CD4-positive, alpha-beta T cell (primary cell): Measurements from ENCODE around the gene KIF22. TPM values are rescaled to one million over a fixed set of nuclear protein-coding genes. Genes with fewer than 3 reads are reported as not detected.
"Not testable (repeated sequence)": the region's sequence is repeated elsewhere in the genome, so short reads cannot be mapped to it uniquely, and the experiment has no call there.

ENCODE experiments used
- ATAC-seq: fragments of 200-7000 bp; cut with Tn5 transposase; one replicate; pipeline ENCODE4 v1.10.0; 2022; ENCODE audit warnings: mild to moderate bottlenecking; ENCODE audit not compliant: poor library complexity
- CTCF ChIA-PET: fragments of 350-600 bp; sonication (Branson Sonifier 250); formaldehyde crosslinking; loops from one replicate; lab custom pipeline; 2021; ENCODE audit warnings: antibody characterized with exemption, inconsistent platforms; lab: Charles Lee
- POLR2A ChIA-PET: fragments of 350-600 bp; sonication (Branson Sonifier 250); formaldehyde crosslinking; loops from one replicate; lab custom pipeline; 2021; ENCODE audit warnings: antibody characterized with exemption, inconsistent platforms; lab: Charles Lee
- DNase-seq, 14 experiments: peaks; one replicate each; pipeline ENCODE4 v3.0.0-alpha.2; 2013 to 2020; ENCODE audit warnings: mixed read lengths in 2 of 14
- H3K27ac ChIP-seq, 2 donors: one replicate each; pipeline versions ENCODE4 v1.5.1 to v1.7.0; 2013; ENCODE audit warnings: low read length in 2 of 2, low read depth in 1 of 2, mild to moderate bottlenecking in 1 of 2
- H3K27me3 ChIP-seq, 2 experiments: 1 replicate in 1 of 2; 2 replicates in 1 of 2; pipeline versions ENCODE4 v1.6.1 to v1.7.0; 2013; ENCODE audit warnings: low read length in 2 of 2, control low read depth in 1 of 2, mild to moderate bottlenecking in 1 of 2, moderate library complexity in 1 of 2; ENCODE audit not compliant: insufficient read depth in 2 of 2, control insufficient read depth in 1 of 2
- H3K36me3 ChIP-seq: one replicate; pipeline ENCODE4 v1.6.1; 2013; ENCODE audit warnings: low read length, control low read depth; ENCODE audit not compliant: insufficient read depth
- H3K4me1 ChIP-seq: one replicate; pipeline ENCODE4 v1.6.1; 2013; ENCODE audit warnings: low read length, control low read depth; ENCODE audit not compliant: insufficient read depth
- H3K4me3 ChIP-seq: one replicate; pipeline ENCODE4 v1.5.1; 2013; ENCODE audit warnings: mild to moderate bottlenecking, low read length, moderate library complexity
- H3K9me3 ChIP-seq, 2 experiments: 1 replicate in 1 of 2; 2 replicates in 1 of 2; pipeline versions ENCODE4 v1.6.1 to v1.7.0; 2013; ENCODE audit warnings: low read length in 2 of 2, mild to moderate bottlenecking in 2 of 2, control low read depth in 1 of 2, moderate library complexity in 1 of 2; ENCODE audit not compliant: control insufficient read depth in 1 of 2, insufficient read depth in 1 of 2
- H3K27ac Mint-ChIP-seq: one replicate; pipeline ENCODE4 v1.8.0; 2020; ENCODE audit warnings: mixed read lengths
- H3K27me3 Mint-ChIP-seq: one replicate; pipeline ENCODE4 v1.8.0; 2021; ENCODE audit warnings: mixed read lengths
- H3K36me3 Mint-ChIP-seq: one replicate; pipeline ENCODE4 v1.8.0; 2021; ENCODE audit warnings: low read depth, mixed read lengths
- H3K4me1 Mint-ChIP-seq: one replicate; pipeline ENCODE4 v1.8.0; 2021; ENCODE audit warnings: low read depth, mixed read lengths
- H3K4me3 Mint-ChIP-seq: one replicate; pipeline ENCODE4 v1.8.0; 2020; ENCODE audit warnings: mild to moderate bottlenecking, mixed read lengths
- H3K9me3 Mint-ChIP-seq: one replicate; pipeline ENCODE4 v1.8.0; 2020; ENCODE audit warnings: mixed read lengths
- CTCF ChIP-seq: fragments of 200-600 bp; IDR thresholded peaks from one replicate; pipeline ENCODE4 v1.8.0; 2022; ENCODE audit warnings: antibody characterized with exemption, mild to moderate bottlenecking
- intact Hi-C, 2 experiments: fragments of 100-400 bp; cut with DNase I in 1 of 2; cut with micrococcal nuclease in 1 of 2; formaldehyde crosslinking; loops; one replicate each; pipeline versions ENCODE4 v1.15.1 to v1.9.0; 2023 to 2025; cut with DNase I, micrococcal nuclease
- total RNA-seq, 174 experiments: library from RNA in 2 of 174; stranded (reverse) in 2 of 174; gene quantifications; one replicate each; pipeline ENCODE4 v1.2.3 and lab custom pipeline; 2021 to 2026

Gene KIF22
- total RNA-seq, 2 experiments from 2014 or later, result 99.0 to 101 TPM

DNA sequence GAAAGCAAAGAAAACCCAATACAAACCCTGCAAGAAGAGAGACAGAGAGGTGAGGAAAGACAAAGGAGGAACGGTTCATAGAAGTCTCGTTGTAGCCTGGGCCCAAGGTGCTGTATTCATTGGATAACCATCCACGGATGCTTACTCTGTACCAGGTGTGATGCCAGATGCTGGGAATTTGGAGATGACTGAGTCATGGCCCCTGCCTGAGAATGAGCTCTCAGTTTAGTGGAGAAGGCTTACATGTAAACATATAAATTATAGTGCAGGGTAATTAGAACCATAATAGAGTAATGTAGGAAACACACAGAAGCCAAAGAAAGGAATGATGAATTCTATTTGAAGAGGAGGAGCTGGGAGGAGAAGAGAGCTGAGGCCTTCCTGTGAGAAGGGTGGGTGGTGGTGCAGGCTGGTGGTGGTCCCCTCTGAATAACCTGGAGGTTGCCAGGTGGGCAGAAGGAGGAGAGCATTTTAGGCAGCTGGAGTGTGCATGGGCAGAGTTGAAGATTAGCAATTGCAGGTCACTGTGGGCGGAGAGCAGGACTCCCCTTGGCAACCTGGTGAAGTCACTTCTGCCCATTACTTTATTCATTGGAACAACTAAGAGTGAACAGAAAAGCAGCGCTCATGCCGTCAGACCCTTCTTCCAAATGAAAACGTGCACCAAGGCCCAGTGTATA is 20.2 kb upstream of the KIF22 start:
- TF ChIP-seq CTCF, result no peak
- intact Hi-C loops, result no loop called here
- no peak for ATAC-seq
- Histone ChIP-seq H3K36me3 (no peaks in the 10 kb centered on the region), H3K27ac (no peak overlapping the region), H3K9me3 (no peaks in the 10 kb centered on the region), H3K4me3 (no peak overlapping the region), H3K4me1 (no peaks in the 10 kb centered on the region), H3K27me3 (no peaks in the 10 kb centered on the region)
- ChIA-PET CTCF (interaction anchor here (0.8 to 2.1 kb wide), 2 partner anchors 15 kb away, joined by 3 to 6 read pairs; no protein-coding TSS in a partner anchor), POLR2A (interaction anchor here (1.4 kb wide), 1 partner anchor 22 kb away, joined by 3 read pairs; no protein-coding TSS in a partner anchor)
- Mint-ChIP-seq H3K9me3 (no peaks in the 10 kb centered on the region), H3K4me3 (no peak overlapping the region), H3K27me3 (no peaks in the 10 kb centered on the region), H3K4me1 (peaks cover 4% of the 10 kb centered on the region), H3K27ac (no peak overlapping the region), H3K36me3 (no peaks in the 10 kb centered on the region)
- DNase-seq, result no peak

DNA sequence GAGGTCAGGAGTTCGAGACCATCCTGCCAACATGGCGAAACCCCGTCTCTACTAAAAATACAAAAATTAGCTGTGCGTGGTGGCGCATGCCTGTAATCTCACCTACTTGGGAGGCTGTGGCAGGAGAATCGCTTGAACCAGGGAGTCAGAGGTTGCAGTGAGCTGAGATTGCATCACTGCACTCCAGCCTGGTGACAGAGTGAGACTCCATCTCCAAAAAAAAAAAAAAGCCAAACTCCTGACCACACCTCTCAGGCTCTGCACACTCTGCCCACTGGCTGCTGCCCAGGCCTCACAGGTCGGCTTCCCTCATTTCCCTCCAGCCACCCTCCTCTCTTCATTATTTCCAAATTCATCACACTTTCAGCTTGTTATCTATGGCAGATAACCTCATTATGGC is 18.2 kb upstream of the KIF22 start:
- ATAC-seq, H3K27me3 Mint-ChIP-seq, H3K9me3 ChIP-seq, H3K27ac ChIP-seq, H3K36me3 Mint-ChIP-seq, H3K27ac Mint-ChIP-seq, CTCF ChIA-PET, H3K4me1 Mint-ChIP-seq, DNase-seq, H3K4me3 Mint-ChIP-seq, H3K4me3 ChIP-seq, H3K27me3 ChIP-seq, H3K9me3 Mint-ChIP-seq, intact Hi-C loops, H3K4me1 ChIP-seq, H3K36me3 ChIP-seq: not testable (repeated sequence)
- POLR2A ChIA-PET, result interaction anchor here (0.9 kb wide), 1 partner anchor 18 kb away, joined by 3 read pairs; the partner anchor contains the start of gene KIF22

DNA sequence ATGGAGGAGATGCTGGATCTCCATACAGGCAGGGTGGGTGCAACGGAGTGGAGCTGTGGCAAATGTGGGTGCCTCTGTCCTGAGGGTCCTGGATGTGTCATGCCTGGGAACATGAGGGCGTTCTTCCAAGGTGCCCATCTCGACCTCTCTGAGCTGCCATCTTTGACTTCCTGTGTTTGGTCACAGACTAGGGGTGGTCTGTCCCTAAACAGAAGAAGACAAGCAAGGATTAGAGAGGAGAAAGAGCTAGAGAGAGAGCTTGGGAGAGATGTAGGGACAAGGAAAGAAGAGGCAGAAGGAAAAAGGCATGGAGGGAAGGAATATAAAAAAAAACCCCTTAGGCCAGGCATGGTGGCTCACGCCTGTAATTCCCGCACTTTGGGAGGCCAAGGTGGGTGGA is 15.8 kb upstream of the KIF22 start:
- DNase-seq (no peak), ATAC-seq (no peak)
- intact Hi-C loops, result no loop called here
- H3K27me3 Mint-ChIP-seq, result no peaks in the 10 kb centered on the region
- no peak overlapping the region for H3K4me3 ChIP-seq
- H3K27ac Mint-ChIP-seq, result no peak overlapping the region
- H3K4me1 Mint-ChIP-seq, result peaks cover 4% of the 10 kb centered on the region
- H3K4me3 Mint-ChIP-seq, result no peak overlapping the region
- no peak overlapping the region for H3K27ac ChIP-seq
- no peak for TF ChIP-seq CTCF
- POLR2A ChIA-PET, result interaction anchor here (0.6 to 1.4 kb wide), 2 partner anchors 10 to 32 kb away, joined by 3 read pairs; no protein-coding TSS in a partner anchor
- no peaks in the 10 kb centered on the region for H3K27me3 ChIP-seq
- no peaks in the 10 kb centered on the region for H3K9me3 Mint-ChIP-seq
- no peaks in the 10 kb centered on the region for H3K9me3 ChIP-seq
- no peaks in the 10 kb centered on the region for H3K36me3 ChIP-seq
- no peaks in the 10 kb centered on the region for H3K36me3 Mint-ChIP-seq
- no peaks in the 10 kb centered on the region for H3K4me1 ChIP-seq
- CTCF ChIA-PET, result interaction anchor here (0.6 kb wide), 1 partner anchor 33 kb away, joined by 3 read pairs; no protein-coding TSS in a partner anchor
